Renal pelvis (tissue), 4 donors: ENCODE measurements around the gene TAMALIN. TPM values are rescaled to one million over a fixed set of nuclear protein-coding genes. Genes with fewer than 3 reads are reported as not detected.
"Not testable (repeated sequence)": the region's sequence is repeated elsewhere in the genome, so short reads cannot be mapped to it uniquely, and the experiment has no call there.

Experiments used
- DNase-seq: peaks from one replicate; pipeline ENCODE4 v3.0.0-alpha.2; 2013
- polyA plus RNA-seq, 3 donors: library from polyadenylated mRNA; unstranded; fragments of 120-200 nt; gene quantifications; one replicate each; pipeline ENCODE4 v1.2.1, GENCODE V29; 2013; ENCODE audit not compliant: insufficient read length in 3 of 3

TAMALIN gene
- polyA plus RNA-seq, 3 donors = 17.7 to 20.3 (median 19.3) TPM

DNA sequence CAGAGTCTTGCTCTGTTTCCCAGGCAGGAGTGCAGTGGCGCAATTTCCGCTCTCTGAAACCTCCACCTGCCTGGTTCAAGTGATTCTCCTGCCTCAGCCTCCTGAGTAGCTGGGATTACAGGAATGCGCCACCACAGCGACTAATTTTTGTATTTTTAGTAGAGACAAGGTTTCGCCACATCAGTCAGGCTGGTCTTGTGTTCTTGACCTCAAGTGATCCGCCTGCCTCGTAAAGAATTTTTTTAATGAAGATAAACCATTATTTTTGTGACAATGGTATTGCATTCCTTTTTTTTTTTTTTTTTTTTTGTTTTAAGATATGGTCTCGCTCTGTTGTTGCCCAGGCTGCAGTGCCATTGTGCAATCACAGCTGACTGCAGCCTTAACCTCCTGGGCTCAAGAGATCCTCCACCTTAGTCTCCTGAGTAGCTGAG, 29.4 kb upstream of the TAMALIN start:
- no peak for DNase-seq

DNA sequence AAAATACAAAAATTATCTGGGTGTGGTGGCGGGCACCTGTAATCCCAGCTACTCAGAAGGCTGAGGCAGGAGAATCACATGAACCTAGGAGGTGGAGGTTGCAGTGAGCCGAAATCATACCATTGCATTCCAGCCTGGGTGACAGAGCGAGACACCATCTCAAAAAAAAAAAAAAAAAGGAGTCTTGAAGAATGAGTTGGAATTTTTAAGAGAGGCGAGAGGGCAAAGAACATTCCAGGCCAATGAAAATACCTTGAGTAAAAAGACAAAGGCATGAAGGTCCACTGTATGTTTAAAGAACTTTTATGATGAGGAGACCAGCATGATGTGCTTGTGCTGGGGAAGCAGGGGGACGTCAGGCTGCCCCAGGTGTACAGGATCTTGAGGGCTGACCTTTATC, 27.4 kb upstream of the TAMALIN start:
- DNase-seq = not testable (repeated sequence)

DNA sequence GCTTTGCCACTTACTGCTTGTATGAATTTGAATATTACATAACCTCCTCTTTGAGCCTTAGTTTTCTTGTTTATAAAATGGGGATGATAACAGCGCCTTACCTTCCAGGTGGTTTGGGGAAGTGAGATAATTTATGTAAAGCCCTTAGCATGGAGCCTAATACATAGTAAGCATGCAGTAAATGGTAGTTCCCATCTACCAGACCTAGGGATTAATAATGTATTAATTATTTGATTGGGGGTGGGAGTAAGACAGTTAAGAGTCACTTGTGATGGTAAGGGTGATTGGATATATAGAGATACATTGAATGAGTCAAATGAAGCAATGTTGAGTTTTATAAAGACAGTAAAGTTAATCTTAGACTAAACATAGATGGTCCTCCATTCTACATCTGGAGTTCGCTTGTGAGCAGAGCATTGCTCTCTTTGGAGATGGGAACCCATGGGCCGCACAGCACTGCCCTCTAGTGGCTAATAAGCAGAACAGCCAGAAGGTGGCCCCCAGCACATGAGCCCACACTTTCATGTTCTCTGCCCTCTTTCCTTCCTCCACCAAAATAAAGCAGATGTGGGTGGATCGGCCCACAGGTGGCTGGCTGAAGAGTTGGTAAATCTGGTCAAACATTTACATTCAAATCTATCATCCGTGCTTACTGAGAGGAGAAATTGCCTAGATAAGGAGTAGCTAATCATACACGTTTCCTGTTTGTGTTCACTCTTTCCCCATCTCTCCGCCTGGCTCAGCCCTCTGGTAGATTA, 26.5 kb upstream of the TAMALIN start:
- peak; percentile 73 for DNase-seq

DNA sequence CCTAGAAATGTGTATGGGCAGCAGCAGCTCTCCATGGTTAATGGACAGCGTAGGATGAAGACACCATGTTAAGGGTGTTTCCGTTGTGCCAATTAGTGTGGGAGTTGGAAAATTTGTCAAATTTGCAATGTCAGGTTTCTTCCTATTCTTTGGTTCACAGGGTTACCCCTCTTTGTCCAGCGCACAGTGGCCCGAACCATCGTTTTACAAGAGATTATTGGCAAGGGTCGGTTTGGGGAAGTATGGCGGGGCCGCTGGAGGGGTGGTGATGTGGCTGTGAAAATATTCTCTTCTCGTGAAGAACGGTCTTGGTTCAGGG, 26.0 kb upstream of the TAMALIN start:
- DNase-seq = no peak

DNA sequence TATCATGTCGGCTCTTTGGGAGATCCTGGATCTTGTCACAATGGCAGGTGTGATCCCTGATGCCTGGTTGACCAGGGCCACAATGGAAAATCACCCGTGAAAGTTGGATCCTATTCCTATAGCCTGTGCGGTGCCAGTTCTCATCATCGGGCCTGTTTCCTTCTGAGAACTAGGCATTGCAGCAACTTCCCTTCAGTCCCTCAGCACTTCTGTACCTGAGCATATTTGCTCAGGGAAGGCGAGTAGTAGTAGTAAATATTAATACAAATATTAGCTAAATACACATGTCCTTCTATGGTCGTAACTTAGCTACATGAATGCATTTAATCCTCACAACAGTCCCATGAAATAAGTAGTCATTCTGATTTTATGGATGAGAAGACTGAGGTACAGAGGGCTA, 22.1 kb upstream of the TAMALIN start:
- DNase-seq = no peak

DNA sequence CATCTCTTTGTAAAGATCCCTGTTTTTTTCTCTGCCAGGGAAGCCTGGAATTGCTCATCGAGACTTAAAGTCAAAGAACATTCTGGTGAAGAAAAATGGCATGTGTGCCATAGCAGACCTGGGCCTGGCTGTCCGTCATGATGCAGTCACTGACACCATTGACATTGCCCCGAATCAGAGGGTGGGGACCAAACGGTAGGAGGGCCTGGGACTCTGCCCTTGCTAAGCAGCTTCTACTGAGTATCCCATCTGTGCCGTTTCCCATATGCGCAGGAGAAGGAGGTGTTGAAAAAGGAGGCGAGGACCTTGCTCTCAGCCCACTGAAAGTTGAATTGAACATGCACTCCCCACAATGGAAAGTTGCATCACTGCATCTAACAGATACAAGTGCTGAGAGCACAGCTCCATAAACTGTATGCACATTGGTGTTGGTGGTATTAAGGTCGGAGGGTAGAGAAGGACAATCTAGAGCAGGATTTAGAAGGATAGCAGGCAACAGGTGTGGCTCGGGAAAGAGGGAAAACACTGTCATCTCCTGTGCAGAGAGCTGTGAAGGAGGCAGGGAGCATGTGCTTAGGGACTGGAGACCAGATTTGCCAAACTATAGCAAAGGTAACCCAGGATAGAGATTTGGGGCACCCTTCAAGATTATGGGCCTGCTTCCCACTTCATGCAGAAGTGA, 21.5 kb upstream of the TAMALIN start:
- DNase-seq = no peak

DNA sequence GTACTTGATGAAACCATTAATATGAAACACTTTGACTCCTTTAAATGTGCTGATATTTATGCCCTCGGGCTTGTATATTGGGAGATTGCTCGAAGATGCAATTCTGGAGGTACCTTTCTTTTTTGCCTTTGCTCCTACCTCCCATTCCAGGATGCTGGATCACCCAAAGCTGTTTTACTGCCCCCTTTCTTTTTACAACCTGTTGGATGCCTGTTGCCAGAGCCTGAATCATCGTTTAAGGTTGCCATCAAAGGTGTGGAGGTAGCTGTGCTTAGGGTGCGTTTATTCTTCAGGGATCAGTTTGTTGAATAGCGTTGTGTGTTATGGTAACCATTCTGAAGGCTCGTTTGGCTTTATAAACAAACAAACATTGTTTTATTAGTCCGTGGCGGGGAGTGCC, 19.9 kb upstream of the TAMALIN start:
- DNase-seq = no peak

DNA sequence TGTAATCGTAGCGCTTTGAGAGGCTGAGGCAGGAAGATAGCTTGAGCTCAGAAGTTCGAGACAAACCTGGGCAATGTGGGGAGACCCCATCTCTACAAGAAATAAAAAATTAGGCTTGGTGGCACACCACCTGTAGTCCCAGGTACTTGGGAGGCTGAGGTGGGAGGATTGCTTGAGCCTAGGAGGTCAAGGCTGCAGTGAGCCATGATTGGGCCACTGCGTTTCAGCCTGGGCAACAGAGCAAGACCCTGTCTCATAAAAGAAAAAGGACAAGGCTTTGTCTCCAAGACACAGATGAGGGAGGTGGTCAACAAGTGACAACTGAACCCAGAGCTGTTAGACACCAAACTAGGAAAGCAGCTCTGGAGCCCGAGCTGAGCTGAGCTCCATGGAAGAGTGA, 14.5 kb upstream of the TAMALIN start:
- no peak for DNase-seq

DNA sequence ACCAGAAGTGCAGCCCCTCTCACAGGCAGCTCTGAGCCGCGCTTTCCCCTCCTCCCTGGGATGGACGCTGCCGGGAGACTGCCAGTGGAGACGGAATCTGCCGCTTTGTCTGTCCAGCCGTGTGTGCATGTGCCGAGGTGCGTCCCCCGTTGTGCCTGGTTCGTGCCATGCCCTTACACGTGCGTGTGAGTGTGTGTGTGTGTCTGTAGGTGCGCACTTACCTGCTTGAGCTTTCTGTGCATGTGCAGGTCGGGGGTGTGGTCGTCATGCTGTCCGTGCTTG, 12.3 kb upstream of the TAMALIN start:
- no peak for DNase-seq

DNA sequence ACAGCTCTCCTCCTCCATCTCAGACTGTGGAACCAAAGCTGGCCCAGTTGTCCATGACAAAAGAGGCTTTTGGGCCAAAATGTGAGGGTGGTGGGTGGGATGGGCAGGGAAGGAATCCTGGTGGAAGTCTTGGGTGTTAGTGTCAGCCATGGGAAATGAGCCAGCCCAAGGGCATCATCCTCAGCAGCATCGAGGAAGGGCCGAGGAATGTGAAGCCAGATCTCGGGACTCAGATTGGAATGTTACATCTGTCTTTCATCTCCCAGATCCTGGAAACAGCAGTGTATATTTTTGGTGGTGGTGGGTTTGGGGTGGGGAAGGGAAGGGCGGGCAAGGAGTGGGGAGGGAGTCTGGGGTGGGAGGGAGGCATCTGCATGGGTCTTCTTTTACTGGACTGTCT, 11.8 kb upstream of the TAMALIN start:
- no peak for DNase-seq

DNA sequence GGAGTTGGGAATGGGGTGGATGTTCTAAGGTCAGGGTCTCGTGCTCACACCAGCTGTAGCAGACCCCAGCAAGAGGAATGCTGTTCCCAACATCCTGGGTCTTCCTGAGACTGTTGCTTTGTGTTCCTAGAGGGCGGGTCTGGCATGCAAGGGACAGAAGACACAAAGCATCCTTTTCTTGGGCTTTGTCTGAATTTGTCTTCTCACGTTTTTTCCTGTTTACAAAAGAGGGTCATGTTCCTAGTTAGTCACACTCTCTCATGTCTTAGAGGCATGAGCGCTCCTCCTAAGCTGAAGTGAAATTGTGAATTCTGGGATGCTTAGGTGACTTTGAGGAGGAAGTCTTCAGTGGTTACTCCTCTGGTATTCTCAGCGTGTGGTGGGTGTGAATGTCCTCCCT, 9.6 kb upstream of the TAMALIN start:
- no peak for DNase-seq

DNA sequence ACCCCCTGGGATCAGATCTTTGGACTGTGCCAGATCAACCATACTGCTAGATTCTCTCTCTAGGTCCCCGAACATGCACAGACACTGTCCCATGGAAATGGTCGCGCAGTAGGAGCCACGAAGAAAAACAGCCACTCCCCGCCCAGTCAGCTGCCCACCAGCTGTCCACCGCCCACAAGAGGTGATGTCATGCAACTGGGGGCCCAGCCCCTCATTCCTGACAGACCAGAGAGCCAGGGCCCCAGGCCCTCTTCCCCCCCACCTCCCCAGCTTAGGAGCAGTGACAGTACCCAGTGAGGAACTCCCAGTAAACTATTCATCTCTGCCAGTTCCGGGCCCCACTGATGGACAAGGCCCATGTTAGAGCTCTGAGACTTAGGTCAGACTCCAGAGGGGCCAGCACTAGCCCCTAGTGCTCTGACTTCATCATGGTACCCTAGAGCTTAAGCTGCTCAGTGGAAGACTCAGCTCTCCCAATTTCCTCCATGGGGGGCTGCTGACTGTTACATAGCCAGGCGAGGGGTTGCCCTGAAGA, 3.7 kb upstream of the TAMALIN start:
- DNase-seq = no peak

DNA sequence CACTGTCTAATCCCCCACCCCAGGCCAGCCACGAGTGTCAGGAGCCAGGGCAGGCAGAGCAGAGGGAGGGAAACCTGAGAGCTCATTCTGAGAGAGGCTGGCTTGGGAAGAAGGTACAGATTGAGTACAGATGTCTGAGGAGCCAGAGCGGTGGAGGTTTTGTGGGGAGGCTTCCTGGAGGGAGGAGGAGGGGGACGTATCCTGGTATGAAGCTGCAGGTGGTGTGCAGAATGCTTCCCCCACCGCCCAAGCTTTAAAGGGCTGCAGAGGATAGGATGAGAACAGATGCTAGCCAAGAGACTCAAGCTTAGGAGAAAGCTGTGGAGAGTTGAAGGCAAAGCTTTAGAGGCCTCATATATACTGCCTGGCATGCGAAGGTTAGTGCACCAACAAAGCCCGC, 3.2 kb upstream of the TAMALIN start:
- DNase-seq = no peak

DNA sequence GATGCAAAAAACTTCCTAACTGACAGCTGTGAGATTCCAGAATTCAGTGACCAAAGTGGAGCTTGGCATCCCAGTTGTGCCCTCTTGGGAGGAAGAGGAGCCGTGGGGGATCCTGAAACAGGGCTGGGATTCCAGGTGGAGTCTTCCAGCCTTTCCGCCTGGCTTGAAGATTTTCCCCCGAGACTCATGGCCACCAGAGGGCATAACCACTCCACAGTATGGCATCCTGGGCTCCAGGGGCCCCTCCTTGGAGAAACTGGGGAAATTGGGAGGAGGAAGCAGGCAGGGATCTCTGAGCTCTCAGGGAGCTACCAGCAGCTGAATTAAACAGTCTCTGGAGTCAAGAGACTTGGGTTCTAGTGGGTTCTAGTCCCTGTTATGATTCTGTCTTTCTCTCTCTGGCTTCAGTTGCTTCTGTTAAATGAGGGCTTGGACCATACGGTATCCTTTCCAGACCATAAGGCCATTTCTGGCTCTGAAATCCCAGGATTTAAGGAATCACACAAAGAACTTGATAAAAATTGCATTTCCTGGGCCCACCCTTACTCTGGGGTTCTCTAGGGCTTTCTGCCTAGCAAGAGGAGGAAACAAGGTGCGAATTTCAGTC, 2.6 kb upstream of the TAMALIN start:
- peak; percentile 30 for DNase-seq

DNA sequence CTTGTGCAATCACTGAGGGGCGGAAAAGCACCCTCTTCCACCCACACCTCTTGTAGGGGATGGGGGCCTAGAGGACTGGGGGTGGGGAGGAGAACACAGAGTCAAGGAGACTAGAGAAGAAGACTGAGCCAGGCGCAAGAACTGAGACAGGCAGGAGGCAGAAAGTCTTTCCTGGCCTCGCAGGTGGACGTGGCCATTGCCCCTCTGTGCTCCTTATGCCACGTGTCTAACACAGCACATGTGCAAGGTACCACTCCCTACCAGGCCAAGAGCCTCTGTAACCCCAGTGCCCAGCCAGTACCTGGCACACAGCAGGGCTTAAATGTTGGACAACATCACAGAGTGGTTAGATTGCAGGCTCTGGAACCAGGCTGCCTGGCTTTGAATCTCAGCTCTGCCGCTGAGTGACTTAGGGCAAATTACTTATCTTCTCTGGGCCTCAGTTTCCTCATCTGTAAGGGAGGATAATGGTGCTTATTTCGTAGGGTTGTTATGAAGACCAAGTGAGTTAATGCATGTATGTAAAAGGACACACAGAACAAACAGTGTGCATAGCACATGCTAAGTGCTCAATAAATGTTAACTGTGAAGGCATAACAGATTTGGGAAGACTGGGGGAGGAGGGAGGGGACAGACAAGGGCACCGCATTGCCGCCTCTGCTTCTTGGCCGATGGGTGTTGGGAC, 1.4 kb upstream of the TAMALIN start:
- no peak for DNase-seq

DNA sequence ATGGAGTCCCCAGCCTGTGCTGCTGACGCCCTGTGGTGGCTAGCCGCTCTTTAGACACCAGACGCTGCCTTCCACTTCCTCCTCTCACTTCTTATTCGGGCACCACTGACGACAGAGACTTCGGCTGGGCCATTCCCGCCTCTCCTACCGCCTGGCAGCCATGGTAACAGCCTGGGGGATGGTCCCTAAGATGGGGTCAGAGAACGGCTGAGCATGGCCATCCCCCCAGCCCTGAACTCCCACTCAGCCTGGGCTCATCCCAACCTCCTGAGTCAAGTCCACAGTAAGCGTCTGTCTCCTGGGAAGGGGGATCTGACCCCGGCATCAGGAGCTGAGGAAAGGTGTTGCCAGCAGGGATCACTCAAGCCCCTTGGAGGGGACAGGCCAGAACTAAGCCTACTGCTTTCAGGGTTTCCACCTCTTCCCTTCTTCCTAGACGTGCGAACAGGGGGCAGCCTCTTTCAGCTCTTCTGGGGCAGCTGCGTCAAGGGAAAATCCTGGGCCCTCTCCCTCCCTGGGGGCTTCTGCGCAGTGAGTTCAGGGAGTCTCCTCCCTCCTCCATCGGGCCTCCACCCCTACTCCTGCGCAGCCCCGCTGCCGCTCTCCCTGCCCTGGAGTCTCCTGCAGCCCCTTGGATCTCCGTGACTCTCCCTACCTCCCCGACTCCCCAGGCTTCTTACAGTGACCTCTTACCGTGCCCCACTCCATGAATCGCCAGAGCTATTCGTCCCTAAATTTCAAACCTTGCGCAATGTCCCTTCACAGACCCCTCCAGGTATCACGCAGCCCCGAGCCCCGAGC, 643 bp upstream of the TAMALIN start:
- DNase-seq = peak; percentile 34

DNA sequence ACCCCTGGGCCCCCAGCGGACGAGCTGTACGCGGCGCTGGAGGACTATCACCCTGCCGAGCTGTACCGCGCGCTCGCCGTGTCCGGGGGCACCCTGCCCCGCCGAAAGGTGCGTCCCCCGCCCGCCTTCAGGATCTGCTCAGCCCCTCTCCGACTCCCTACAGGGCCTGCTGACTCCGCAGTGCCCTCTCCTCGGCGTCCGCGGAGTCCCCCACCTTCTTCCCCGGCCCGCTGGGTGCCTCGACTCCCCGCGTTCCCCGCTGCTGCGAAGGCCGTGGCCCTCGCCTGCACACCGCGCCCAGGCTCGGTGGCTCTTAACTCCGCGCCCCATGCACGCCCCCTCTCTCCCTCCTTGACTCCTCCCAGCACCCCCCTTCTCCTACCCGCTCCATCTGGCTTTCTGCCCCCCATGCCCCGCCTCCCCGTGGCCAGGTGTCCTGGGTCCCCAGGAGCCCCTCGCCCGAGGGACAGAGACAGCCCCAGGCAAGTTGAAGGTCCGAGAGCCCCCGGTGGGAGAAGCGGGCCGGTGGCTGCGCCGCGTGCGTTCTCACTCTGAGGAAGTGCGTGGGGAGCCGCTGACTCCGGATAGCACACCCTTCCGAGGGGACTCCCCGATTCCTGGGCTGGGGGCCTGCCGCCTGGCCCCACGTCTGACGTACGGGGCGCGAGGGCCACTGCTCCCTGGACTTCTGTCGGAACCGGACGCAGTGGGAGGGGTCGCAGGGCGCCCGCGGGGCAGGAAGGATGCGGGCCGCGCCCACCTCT, 594 bp downstream of the TAMALIN start:
- DNase-seq = no peak

DNA sequence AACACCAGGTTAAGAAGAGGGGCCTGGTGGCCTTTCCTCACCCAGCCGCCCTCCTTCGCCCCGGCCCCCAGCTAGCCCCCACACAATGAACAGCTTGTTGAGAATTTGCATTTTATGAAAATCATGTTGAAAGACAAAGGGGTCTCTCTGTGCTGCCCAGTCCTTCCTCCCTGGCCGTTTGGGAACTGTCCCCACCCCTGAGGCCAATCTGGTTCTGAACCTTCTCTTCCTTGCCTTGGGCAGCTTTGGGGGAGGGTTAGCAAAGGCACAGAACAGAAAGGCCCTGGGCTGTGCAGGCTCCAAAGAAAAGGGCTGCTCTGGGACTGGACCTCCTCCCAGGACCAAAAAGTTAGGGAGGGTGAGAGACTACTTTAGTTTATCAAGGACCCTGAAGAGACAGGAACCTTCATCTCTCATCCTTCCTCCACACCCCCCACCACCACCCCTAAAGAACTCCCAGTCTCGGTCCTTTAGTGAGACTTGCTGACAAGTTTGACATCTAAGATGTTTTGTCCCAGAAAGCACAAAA, 1.3 kb downstream of the TAMALIN start:
- no peak for DNase-seq

DNA sequence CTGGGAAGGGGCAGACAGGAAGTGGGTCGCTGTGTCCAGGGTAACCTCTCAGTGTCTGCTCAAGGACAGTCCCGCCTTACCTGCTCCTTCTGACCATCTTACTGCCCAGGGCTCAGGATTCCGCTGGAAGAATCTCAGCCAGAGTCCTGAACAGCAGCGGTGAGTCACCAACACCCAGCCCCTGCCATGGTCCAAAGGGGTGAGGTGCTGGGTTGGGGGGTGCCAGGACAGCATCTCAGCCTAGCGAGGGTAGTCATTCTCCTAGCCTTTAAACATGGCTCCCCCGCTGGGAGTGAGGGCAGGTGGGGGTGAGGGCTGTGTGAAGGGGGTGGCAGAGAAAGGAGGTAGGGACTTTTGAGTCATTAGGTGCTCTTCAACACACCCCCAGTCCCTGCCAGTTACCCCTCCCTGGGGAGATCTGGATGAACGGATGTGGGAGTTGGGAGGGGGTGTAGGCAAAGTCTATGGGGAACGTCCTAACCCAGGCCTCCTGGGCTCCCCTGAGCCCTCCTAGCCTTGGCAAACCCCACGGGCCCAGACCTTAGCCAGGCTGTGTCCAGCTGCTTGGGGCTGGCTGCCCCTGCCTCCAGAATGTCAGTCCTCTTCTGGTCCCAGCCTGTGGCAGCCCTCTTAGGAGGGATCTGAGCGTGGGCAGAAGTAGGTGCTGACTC, 2.5 kb downstream of the TAMALIN start:
- DNase-seq = no peak

DNA sequence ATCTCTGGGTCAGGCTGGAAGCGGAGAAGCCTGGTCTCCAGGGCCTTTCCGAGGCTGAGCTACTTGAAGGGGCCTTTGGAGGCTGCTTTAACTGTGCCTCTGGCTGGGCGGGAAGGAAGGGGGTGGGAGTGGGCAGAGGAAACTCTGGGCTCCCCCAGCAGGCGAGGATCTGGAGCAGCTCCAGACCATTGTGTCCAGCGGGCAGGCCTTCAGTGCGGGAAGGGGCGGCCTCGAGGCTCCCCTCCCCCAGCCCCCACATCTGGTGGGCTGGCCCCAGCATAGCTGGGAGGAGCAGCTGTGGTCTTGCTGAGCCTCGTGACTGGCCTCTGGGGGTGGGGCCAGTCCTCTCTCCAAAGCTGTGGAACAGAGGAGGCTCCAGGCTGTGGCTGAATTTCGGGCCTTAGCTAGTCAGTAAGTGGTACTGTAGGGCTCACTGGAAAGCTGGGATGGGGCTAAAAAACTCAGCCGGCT, 3.4 kb downstream of the TAMALIN start:
- DNase-seq = peak; percentile 90
